ENCODE data around the gene CERK. TPM values are rescaled to one million over a fixed set of nuclear protein-coding genes. Genes with fewer than 3 reads are reported as not detected.

The CERK gene
- total RNA-seq, 1 donor from 2014 or later: 102 TPM

DNA sequence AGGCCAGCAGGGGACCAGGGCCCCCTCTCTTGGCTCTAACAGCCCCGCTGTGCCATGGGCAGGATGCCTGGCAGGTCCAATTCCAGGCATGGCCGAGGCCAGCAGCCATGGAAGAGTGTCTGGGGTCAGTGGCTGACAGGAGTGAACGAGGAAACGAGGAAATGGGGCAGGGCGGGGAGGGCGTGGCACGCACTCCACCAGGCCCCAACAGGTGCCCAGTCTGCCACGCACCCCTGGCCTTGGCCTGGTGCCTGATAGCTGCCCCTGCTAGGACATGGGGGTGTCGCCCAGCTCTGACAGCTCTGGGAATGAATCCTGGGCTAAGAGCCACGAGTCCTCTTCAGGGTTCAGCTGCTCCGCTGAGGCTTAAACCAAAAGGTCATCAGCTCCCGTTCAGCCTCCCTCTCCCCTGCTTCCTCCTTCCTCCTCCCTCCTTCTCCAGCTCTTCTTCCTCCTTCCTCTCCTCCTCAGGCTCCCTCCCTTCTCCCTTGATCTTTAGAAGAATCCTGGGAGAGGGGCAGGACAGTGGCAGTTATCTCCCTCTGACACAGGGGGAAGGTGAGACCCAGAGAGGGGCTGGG lies 12.9 kb upstream of the CERK start:
- Mint-ChIP-seq H3K4me3 (no peak overlapping the region), H3K27me3 (ENCODE audit: low read depth) (peaks cover 20% of the 10 kb centered on the region), H3K4me1 (no peaks in the 10 kb centered on the region), H3K27ac (ENCODE audit: unreplicated experiment) (no peak overlapping the region), H3K36me3 (ENCODE audit: low read depth) (no peaks in the 10 kb centered on the region), H3K9me3 (no peaks in the 10 kb centered on the region)
- no peak for DNase-seq (ENCODE audit: low read depth, low spot score)
- TF ChIP-seq, protein P1, sequence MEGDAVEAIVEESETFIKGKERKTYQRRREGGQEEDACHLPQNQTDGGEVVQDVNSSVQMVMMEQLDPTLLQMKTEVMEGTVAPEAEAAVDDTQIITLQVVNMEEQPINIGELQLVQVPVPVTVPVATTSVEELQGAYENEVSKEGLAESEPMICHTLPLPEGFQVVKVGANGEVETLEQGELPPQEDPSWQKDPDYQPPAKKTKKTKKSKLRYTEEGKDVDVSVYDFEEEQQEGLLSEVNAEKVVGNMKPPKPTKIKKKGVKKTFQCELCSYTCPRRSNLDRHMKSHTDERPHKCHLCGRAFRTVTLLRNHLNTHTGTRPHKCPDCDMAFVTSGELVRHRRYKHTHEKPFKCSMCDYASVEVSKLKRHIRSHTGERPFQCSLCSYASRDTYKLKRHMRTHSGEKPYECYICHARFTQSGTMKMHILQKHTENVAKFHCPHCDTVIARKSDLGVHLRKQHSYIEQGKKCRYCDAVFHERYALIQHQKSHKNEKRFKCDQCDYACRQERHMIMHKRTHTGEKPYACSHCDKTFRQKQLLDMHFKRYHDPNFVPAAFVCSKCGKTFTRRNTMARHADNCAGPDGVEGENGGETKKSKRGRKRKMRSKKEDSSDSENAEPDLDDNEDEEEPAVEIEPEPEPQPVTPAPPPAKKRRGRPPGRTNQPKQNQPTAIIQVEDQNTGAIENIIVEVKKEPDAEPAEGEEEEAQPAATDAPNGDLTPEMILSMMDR (conservative IDR thresholded peaks at IDR 0.05): no peak

DNA sequence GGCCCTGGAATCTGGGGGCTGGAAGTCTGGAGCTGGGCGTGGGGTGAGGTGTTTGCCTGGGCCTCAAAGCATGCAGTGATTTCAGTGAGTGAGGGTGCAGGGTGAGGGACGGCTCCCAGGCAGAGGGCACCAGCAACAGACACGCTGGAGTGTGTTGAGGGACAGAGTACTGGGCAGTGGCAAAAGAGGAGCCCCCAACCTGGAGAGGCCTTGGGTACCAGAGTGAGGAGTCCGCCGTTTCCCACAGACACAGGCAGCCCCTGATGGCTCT lies 12.4 kb upstream of the CERK start:
- TF ChIP-seq, protein P1 (conservative IDR thresholded peaks at IDR 0.05): no peak
- Mint-ChIP-seq H3K4me1 (no peaks in the 10 kb centered on the region), H3K4me3 (no peak overlapping the region), H3K27me3 (ENCODE audit: low read depth) (peaks cover 21% of the 10 kb centered on the region), H3K36me3 (ENCODE audit: low read depth) (no peaks in the 10 kb centered on the region), H3K9me3 (no peaks in the 10 kb centered on the region), H3K27ac (ENCODE audit: unreplicated experiment) (peak overlapping the region; percentile 43)
- DNase-seq (ENCODE audit: low read depth, low spot score): no peak

DNA sequence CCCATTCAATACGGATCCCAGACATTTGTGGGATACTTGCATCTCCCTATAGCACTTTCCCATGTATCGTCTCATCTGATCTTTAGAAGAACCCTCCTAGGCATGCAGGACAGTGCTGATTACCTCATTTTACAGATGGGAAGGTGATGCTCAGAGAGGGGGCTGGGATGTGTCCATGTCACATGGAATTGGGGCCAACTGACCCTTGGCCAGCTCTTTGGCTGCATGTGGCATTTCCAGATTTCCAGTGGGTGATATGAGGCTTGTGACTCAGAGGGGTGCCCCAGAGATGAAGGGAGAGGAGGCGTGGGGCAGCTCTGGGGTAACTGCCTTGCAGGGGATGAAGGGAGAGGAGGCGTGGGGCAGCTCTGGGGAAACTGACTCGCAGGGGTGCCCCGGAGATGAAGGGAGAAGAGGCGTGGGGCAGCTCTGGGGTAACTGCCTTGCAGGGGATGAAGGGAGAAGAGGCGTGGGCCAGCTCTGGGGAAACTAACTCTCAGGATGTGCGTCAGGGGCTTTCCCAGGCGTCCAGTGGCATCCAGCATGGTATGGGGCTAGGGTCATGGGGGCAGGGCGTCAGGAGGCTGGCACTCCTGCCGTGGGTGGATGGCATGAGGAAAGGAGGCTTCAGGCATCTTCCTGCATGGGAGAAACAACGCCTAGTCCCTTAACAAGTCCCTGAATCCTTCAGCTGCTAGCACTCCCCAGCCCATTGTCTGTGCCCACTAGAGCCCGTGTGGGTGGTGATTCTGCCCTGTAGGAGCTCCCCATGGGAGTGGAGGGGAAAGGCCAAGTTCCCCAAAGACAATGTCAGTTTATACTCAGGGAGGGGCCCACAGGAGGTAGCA lies 11.9 kb upstream of the CERK start:
- DNase-seq (ENCODE audit: low read depth, low spot score): no peak
- H3K4me1 Mint-ChIP-seq: no peaks in the 10 kb centered on the region
- TF ChIP-seq, protein P1 (conservative IDR thresholded peaks at IDR 0.05): no peak
- peaks cover 21% of the 10 kb centered on the region for H3K27me3 Mint-ChIP-seq (ENCODE audit: low read depth)
- peak overlapping the region; percentile 43 for H3K27ac Mint-ChIP-seq (ENCODE audit: unreplicated experiment)
- no peaks in the 10 kb centered on the region for H3K9me3 Mint-ChIP-seq
- no peaks in the 10 kb centered on the region for H3K36me3 Mint-ChIP-seq (ENCODE audit: low read depth)
- no peak overlapping the region for H3K4me3 Mint-ChIP-seq

DNA sequence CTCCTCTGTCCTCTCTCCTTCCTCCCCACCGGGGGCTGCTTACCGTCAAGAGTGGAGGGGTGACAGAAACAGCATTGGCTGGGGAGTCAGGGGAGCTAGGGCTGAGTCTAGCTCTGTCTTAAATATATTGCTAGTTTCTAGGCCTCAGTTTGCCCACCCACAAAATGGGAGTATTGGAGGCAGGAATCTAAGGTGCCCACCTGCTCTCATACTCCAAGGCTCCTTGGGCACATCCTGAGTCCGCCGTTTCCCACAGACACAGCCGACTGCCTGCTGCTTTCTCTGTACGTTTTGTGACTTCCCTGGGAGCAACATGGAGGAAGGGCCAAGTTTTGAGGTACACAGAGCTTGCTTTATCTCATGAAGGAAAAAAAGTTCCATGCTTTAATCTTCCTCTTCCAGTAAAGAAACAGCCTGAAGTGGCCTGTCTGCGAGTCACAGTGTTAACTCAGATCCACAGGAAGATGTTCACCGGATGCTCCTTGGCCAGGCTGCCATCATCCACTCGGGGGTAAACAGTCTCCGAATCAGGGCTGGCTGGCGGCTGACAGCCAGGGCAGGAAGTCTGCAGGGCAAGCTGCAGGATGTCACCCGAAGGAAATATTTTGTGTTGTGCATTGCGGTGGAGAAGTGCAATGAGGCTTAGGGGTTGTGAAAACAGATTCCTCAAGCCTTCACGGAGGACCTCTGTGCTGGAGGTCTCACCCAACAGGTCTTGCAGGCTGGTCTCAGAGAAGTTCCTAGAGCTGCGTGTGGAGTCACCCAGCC lies 11.0 kb upstream of the CERK start:
- TF ChIP-seq, protein P1 (conservative IDR thresholded peaks at IDR 0.05): no peak
- Mint-ChIP-seq H3K36me3 (ENCODE audit: low read depth) (no peaks in the 10 kb centered on the region), H3K27me3 (ENCODE audit: low read depth) (peaks cover 22% of the 10 kb centered on the region), H3K4me3 (no peak overlapping the region), H3K4me1 (no peaks in the 10 kb centered on the region), H3K27ac (ENCODE audit: unreplicated experiment) (peak overlapping the region; percentile 13), H3K9me3 (no peaks in the 10 kb centered on the region)
- DNase-seq (ENCODE audit: low read depth, low spot score): no peak

DNA sequence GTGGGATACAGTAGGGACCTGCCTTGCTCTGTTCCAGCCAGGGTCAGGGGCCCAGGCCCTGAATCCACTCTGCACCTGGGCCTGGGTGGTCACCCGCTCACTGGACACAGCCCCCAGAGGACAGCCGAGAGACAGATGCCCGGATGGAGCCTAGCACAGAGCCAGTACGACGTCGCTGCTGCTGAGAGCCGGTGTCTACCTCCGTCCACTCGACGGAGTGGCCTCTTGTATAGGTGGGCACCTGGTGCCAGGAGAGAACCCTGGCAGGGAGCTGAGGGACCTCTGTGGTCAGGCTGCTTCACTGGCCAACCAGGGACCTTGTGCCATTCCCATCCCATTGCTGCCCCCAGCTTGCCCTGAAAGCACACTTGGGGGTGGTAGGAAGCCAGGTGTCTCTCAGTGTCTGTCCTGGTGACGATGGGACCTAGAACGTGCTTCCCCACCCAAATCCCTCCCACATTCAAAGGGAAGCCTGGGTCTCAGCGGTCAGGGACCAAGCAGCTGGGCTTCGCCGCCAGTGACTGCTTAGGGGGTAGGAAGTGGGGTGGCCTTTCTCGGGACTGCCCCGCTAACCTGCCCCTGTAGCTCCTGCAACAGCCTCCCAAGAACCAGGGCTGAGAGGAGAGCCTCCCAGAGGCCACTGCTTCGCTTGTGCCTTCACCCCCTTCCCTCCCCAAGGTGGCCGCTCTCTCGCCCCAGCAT lies 10.3 kb upstream of the CERK start:
- H3K27me3 Mint-ChIP-seq (ENCODE audit: low read depth): peaks cover 22% of the 10 kb centered on the region
- TF ChIP-seq, protein P1 (conservative IDR thresholded peaks at IDR 0.05): no peak
- no peak overlapping the region for H3K4me3 Mint-ChIP-seq
- H3K4me1 Mint-ChIP-seq: no peaks in the 10 kb centered on the region
- H3K36me3 Mint-ChIP-seq (ENCODE audit: low read depth): no peaks in the 10 kb centered on the region
- DNase-seq (ENCODE audit: low read depth, low spot score): no peak
- H3K9me3 Mint-ChIP-seq: no peaks in the 10 kb centered on the region
- H3K27ac Mint-ChIP-seq (ENCODE audit: unreplicated experiment): no peak overlapping the region

Data from neural crest cell (in vitro differentiated cells).